ENCODE measurements around the gene POU5F1. TPM values are rescaled to one million over a fixed set of nuclear protein-coding genes. Genes with fewer than 3 reads are reported as not detected.

POU5F1 gene
- polyA plus RNA-seq, 1 of the 3 experiments (the other 2 are of a cell fraction) = not detected

DNA sequence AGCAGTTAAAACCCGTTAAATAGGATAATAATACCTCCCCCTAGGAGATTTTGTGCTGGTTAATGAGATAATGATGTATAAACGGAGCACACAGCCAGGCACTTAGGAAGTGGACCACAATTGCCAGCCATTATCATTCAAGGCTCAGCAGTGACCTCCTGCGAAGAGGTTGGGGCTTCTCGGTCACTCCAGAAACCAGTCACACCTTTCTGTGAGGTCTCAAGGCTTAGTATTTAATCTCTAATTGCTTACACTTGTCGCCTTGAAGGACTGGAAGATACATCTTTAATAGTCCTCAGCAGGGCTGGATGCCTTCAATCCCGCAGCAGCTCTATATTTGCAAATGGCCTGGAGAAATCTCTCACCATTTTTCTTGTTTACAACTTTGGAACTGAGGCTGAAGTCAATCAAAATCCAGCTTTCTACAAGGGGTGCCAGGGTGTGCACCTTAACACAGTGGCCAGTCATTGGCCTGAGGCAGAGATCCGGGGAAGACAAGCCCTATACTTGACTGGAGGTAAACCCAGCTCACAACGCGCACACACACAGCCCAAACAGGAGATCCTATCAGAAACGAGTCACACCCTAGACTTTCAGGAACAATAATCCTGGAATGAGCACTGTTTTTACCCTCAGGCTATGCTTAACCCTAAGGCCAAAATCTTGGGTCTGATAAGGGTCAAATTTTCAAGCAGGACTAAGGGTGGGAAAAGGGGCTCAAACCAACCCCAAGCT is 1.2 kb downstream of the POU5F1 start:
- TF ChIP-seq, protein P1, sequence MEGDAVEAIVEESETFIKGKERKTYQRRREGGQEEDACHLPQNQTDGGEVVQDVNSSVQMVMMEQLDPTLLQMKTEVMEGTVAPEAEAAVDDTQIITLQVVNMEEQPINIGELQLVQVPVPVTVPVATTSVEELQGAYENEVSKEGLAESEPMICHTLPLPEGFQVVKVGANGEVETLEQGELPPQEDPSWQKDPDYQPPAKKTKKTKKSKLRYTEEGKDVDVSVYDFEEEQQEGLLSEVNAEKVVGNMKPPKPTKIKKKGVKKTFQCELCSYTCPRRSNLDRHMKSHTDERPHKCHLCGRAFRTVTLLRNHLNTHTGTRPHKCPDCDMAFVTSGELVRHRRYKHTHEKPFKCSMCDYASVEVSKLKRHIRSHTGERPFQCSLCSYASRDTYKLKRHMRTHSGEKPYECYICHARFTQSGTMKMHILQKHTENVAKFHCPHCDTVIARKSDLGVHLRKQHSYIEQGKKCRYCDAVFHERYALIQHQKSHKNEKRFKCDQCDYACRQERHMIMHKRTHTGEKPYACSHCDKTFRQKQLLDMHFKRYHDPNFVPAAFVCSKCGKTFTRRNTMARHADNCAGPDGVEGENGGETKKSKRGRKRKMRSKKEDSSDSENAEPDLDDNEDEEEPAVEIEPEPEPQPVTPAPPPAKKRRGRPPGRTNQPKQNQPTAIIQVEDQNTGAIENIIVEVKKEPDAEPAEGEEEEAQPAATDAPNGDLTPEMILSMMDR (IDR thresholded peaks at IDR 0.05) = no peak
- TF ChIP-seq POLR2AphosphoS5 (IDR thresholded peaks at IDR 0.05; ENCODE audit: low read depth, low read length) (no peak), GABPA (IDR thresholded peaks at IDR 0.05; ENCODE audit: low read depth) (no peak), SMC3 (IDR thresholded peaks at IDR 0.05; ENCODE audit: low read depth, low read length) (no peak), TCF12 (IDR thresholded peaks at IDR 0.05) (no peak), RAD21 (IDR thresholded peaks at IDR 0.05; ENCODE audit: low read length) (no peak)
- TF ChIP-seq, protein P2, sequence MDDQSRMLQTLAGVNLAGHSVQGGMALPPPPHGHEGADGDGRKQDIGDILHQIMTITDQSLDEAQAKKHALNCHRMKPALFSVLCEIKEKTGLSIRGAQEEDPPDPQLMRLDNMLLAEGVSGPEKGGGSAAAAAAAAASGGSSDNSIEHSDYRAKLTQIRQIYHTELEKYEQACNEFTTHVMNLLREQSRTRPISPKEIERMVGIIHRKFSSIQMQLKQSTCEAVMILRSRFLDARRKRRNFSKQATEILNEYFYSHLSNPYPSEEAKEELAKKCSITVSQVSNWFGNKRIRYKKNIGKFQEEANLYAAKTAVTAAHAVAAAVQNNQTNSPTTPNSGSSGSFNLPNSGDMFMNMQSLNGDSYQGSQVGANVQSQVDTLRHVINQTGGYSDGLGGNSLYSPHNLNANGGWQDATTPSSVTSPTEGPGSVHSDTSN (IDR thresholded peaks at IDR 0.05) = no peak
- Histone ChIP-seq H4K20me1 (ENCODE audit: insufficient read depth) (no peaks in the 10 kb centered on the region), H3K79me2 (ENCODE audit: insufficient read depth) (no peaks in the 10 kb centered on the region), H3K27ac (ENCODE audit: low read depth in 2 of 2, low read length in 1 of 2) (no peak overlapping the region), H3K9ac (no peak overlapping the region), H3K4me3 (ENCODE audit: low read depth in 2 of 2, low read length in 1 of 2) (no peak overlapping the region), H3K36me3 (replicated peaks in 1 of 2; ENCODE audit: control insufficient read depth in 1 of 2, insufficient read depth in 2 of 2, low read length in 1 of 2) (no peaks in the 10 kb centered on the region), H3K9me2 (no peaks in the 10 kb centered on the region), H3K27me3 (ENCODE audit: insufficient read depth) (no peaks in the 10 kb centered on the region), H3K9me3 (no peaks in the 10 kb centered on the region), H3F3A (replicated peaks; ENCODE audit: insufficient read depth) (no peaks in the 10 kb centered on the region), H3K4me1 (ENCODE audit: control insufficient read depth in 1 of 2, insufficient read depth in 2 of 2, low read depth in 1 of 2, low read length in 1 of 2) (no peaks in the 10 kb centered on the region), H2AFZ (ENCODE audit: low read depth) (no peak overlapping the region), H3K4me2 (no peak overlapping the region)
- DNase-seq = no peak
- 80% methylated on average over 10 of the region's 10 CpGs for WGBS (ENCODE audit: low lambda C conversion rate)
- ChIA-PET POLR2A (no interaction called here), CTCF (no interaction called here)

DNA sequence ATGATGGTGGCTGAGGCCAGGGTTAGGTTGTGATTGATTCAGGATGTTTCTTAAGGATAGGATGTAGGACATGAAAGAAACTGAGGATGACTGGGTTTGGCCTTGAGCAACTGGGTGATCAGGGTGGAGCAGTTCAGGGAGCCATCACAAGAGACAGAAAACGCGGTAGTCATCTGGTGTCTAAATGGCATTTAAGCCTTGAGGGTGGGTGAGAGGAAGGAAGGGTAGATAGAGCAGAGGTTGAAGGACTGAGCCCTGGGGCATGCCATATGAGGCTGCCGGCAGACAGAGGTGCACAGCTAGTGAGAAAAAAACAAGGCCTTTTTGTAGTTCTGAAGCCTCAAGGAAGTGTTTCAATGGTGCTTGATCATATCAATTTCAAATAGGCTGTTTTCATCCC is 1.9 kb downstream of the POU5F1 start:
- ChIA-PET CTCF (no interaction called here), POLR2A (no interaction called here)
- TF ChIP-seq, protein P3, sequence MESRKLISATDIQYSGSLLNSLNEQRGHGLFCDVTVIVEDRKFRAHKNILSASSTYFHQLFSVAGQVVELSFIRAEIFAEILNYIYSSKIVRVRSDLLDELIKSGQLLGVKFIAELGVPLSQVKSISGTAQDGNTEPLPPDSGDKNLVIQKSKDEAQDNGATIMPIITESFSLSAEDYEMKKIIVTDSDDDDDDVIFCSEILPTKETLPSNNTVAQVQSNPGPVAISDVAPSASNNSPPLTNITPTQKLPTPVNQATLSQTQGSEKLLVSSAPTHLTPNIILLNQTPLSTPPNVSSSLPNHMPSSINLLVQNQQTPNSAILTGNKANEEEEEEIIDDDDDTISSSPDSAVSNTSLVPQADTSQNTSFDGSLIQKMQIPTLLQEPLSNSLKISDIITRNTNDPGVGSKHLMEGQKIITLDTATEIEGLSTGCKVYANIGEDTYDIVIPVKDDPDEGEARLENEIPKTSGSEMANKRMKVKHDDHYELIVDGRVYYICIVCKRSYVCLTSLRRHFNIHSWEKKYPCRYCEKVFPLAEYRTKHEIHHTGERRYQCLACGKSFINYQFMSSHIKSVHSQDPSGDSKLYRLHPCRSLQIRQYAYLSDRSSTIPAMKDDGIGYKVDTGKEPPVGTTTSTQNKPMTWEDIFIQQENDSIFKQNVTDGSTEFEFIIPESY (IDR thresholded peaks at IDR 0.05; ENCODE audit: borderline replicate concordance, low read depth) = no peak
- no peak for TF ChIP-seq GATA2 (CRISPR knock-in tag; IDR thresholded peaks at IDR 0.05)
- H3K9ac ChIP-seq = no peak overlapping the region
- H3K36me3 ChIP-seq (replicated peaks in 1 of 2; ENCODE audit: control insufficient read depth in 1 of 2, insufficient read depth in 2 of 2, low read length in 1 of 2) = no peaks in the 10 kb centered on the region
- 76% methylated on average over 3 of the region's 3 CpGs for WGBS (ENCODE audit: low lambda C conversion rate)
- no peaks in the 10 kb centered on the region for H3F3A ChIP-seq (replicated peaks; ENCODE audit: insufficient read depth)
- no peak for DNase-seq
- H2AFZ ChIP-seq (ENCODE audit: low read depth) = no peak overlapping the region
- no peaks in the 10 kb centered on the region for H4K20me1 ChIP-seq (ENCODE audit: insufficient read depth)
- H3K27me3 ChIP-seq (ENCODE audit: insufficient read depth) = no peaks in the 10 kb centered on the region
- H3K79me2 ChIP-seq (ENCODE audit: insufficient read depth) = no peaks in the 10 kb centered on the region
- no peaks in the 10 kb centered on the region for H3K9me3 ChIP-seq
- no peak overlapping the region for H3K4me2 ChIP-seq
- H3K4me1 ChIP-seq (ENCODE audit: control insufficient read depth in 1 of 2, insufficient read depth in 2 of 2, low read depth in 1 of 2, low read length in 1 of 2) = no peaks in the 10 kb centered on the region
- H3K9me2 ChIP-seq = no peaks in the 10 kb centered on the region
- no peak overlapping the region for H3K27ac ChIP-seq (ENCODE audit: low read depth in 2 of 2, low read length in 1 of 2)
- no peak overlapping the region for H3K4me3 ChIP-seq (ENCODE audit: low read depth in 2 of 2, low read length in 1 of 2)
